Measurements from ENCODE around the gene NTF4.
A peak's percentile ranks its signal among the peaks of the same experiment; 100 is the strongest.
"Not testable (repeated sequence)": the region's sequence is repeated elsewhere in the genome, so short reads cannot be mapped to it uniquely, and the experiment has no call there.

Gene NTF4

GRCh38 chr19:49019242-49019932 is 45.2 kb downstream of the NTF4 start:
- DNase-seq = peak; percentile 68

- not testable (repeated sequence) for DNase-seq
Measured at GRCh38 chr19:49018388-49019241, 46.0 kb downstream of the NTF4 start.

GRCh38 chr19:49017666-49018351 is 46.8 kb downstream of the NTF4 start:
- peak; percentile 74 for DNase-seq

GRCh38 chr19:49017041-49017665 is 47.5 kb downstream of the NTF4 start, which contains the start of gene LHB:
Gene LHB (minus strand): TSS chr19:49017091. CDS start chr19:49017081, 10 bp downstream.
- DNase-seq = no peak

GRCh38 chr19:49016067-49016839 is 48.4 kb downstream of the NTF4 start:
- DNase-seq = no peak

GRCh38 chr19:49014870-49015255 is 49.8 kb downstream of the NTF4 start:
- DNase-seq = no peak

GRCh38 chr19:49014123-49014869 is 50.3 kb downstream of the NTF4 start:
- DNase-seq = no peak

- DNase-seq = no peak
Measured at GRCh38 chr19:49011194-49011593, 53.4 kb downstream of the NTF4 start.
